Measurements from ENCODE around the gene MAML2.

Gene MAML2

GRCh38 chr11:96126917-96127595 is 215.9 kb downstream of the MAML2 start:
- no peak for DNase-seq (ENCODE audit: low spot score)

GRCh38 chr11:96125400-96125799 is 217.6 kb downstream of the MAML2 start:
- no peak for DNase-seq (ENCODE audit: low spot score)

- DNase-seq (ENCODE audit: low spot score): no peak
These were observed 218.8 kb downstream of the MAML2 start for GRCh38 chr11:96124155-96124554.

- no peak for DNase-seq (ENCODE audit: low spot score)
These were observed 219.7 kb downstream of the MAML2 start for GRCh38 chr11:96123301-96123700.

- DNase-seq (ENCODE audit: low spot score): no peak
These were observed 220.4 kb downstream of the MAML2 start for GRCh38 chr11:96122601-96123074.

- DNase-seq (ENCODE audit: low spot score): no peak
These were observed 223.8 kb downstream of the MAML2 start for GRCh38 chr11:96119211-96119610.

- peak; percentile 59 for DNase-seq (ENCODE audit: low spot score)
These were observed 226.6 kb downstream of the MAML2 start for GRCh38 chr11:96116376-96116775.

- no peak for DNase-seq (ENCODE audit: low spot score)
These were observed 228.6 kb downstream of the MAML2 start for GRCh38 chr11:96114178-96115064.

GRCh38 chr11:96113193-96113681 is 229.8 kb downstream of the MAML2 start:
- DNase-seq (ENCODE audit: low spot score): no peak

GRCh38 chr11:96112192-96113128 is 230.5 kb downstream of the MAML2 start:
- no peak for DNase-seq (ENCODE audit: low spot score)

GRCh38 chr11:96111308-96111707 is 231.7 kb downstream of the MAML2 start:
- no peak for DNase-seq (ENCODE audit: low spot score)

GRCh38 chr11:96110302-96110701 is 232.7 kb downstream of the MAML2 start:
- no peak for DNase-seq (ENCODE audit: low spot score)

- no peak for DNase-seq (ENCODE audit: low spot score)
These were observed 233.5 kb downstream of the MAML2 start for GRCh38 chr11:96109331-96110030.

GRCh38 chr11:96107143-96107824 is 235.7 kb downstream of the MAML2 start:
- no peak for DNase-seq (ENCODE audit: low spot score)

- no peak for DNase-seq (ENCODE audit: low spot score)
These were observed 236.3 kb downstream of the MAML2 start for GRCh38 chr11:96106645-96107044.

GRCh38 chr11:96105944-96106343 is 237.1 kb downstream of the MAML2 start:
- no peak for DNase-seq (ENCODE audit: low spot score)

GRCh38 chr11:96105197-96105895 is 237.6 kb downstream of the MAML2 start:
- no peak for DNase-seq (ENCODE audit: low spot score)

- DNase-seq (ENCODE audit: low spot score): no peak
These were observed 238.5 kb downstream of the MAML2 start for GRCh38 chr11:96104496-96104895.

- no peak for DNase-seq (ENCODE audit: low spot score)
These were observed 239.3 kb downstream of the MAML2 start for GRCh38 chr11:96103721-96104120.

- no peak for DNase-seq (ENCODE audit: low spot score)
These were observed 239.9 kb downstream of the MAML2 start for GRCh38 chr11:96103102-96103501.
